Inflammatory macrophage treated with lipopolysaccharide for 4 hours (primary cell): ENCODE measurements around the gene IGIP.

ENCODE experiments used
- DNase-seq: peaks from one replicate; pipeline ENCODE4 v3.0.0-alpha.2; 2020

The IGIP gene

DNA sequence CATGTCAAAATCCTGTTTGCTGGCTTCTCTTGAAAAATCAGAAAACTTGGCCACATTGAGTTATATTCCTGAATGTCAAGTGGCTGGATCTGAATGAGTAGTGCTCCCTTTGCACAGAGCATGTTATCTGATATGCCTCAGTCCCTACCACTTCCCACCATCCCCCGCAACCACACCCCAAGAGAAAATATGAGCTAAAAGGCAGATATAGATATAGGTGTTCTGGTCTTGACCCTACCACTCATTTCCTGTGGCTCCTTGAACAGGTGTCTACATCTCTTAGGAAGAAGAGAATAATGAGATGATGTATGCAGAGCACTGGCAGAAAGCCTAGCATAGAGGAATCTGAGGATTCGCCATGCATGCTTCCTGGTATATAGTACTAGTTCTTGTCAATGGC lies 42.6 kb downstream of the IGIP start:
- DNase-seq, result no peak

DNA sequence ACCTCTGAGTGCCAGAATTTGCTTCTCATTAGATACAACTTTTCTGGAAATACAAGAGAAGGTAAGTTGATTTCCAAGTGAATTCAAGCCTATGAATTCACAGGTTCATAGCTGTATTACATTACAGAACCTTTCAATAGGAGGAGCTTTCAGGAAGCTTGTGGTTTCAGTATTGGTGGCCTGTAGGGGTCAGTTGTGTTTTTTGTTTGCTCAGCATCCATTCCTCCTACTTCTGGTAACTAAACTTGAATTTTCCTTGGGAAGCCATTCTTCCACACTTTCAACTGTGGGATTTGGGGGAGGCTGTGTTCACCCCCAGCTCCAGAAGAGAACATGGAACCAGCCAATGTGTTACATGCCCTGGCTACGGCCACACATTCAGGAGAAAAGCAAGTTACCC lies 43.7 kb downstream of the IGIP start:
- peak; percentile 54 for DNase-seq

DNA sequence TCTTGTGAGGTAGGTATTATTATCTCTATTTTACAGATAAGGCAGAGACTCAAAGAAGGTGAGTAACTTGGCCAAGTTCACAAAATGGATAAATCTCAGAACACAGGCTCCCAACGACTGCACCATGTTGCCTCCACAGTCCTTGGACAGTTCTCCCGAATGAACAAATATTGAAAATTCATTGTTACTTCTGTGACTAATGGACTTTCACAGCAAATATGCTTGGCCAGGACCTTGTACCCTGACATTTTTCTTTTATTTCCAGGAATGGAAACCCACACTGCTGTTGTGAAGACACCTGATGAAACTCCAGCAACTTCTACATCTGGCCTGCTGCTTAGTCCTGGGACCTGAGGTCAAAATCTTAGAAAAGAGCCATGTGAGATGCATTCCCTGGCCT lies 46.7 kb downstream of the IGIP start:
- DNase-seq, result no peak

DNA sequence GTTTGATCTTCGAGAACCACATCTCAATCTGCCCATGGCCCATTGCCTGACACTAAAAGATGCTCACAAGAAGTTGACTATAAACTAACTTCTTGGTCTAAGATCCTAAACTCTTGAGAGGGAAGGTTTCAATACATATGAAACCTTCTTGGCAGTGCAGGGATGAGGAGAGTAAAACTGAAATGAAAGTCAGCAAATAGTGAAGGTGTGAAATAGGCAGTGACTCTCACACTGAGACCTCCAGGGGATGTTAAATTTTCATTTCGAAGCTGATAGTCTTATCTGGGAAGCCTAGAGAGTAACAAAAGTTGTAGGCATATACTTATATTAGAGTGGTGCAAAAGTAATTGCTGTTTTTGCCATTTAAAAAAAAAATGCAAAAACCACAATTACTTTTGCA lies 48.3 kb downstream of the IGIP start:
- no peak for DNase-seq

GRCh38 chr5:140174465-140175366 lies 49.0 kb downstream of the IGIP start, which contains the start of gene CYSTM1:
Gene CYSTM1 (plus strand): TSS chr5:140175188. CDS start chr5:140194466, 19,278 bp downstream.
- peak; percentile 93 for DNase-seq

DNA sequence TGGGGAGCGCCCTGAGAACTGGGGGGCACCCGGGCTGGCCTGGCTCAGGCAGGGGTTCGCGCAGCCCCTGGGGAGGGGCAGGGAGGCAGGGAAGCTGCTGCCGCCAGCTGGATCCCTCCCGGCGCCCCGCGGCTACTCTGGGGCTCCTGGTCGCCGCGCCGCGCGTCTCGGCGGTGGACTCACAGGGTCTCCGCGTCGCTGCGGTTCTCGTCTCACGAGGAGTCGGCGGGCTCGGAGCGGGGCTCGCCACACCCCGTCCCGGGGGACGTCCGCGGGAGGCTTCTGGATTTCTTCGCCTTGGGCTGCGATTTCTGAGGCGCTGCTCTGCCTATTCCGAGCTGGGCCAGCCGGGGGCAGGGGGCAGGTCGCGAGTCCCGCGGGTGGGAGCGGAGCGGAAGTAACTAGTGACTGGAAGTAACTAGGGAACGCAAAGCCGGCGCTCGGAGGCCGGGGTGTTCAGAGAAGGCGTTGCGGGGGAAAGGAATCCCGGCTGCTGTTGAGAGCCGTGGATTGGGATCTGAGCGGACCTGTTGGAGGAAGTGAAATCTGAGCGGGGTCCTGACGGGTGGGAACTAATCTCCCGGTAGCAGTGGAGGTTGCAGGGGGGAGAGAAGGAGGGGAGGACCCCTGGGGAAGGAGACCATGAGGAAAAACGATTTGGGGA lies 49.8 kb downstream of the IGIP start:
- peak; percentile 87 for DNase-seq

DNA sequence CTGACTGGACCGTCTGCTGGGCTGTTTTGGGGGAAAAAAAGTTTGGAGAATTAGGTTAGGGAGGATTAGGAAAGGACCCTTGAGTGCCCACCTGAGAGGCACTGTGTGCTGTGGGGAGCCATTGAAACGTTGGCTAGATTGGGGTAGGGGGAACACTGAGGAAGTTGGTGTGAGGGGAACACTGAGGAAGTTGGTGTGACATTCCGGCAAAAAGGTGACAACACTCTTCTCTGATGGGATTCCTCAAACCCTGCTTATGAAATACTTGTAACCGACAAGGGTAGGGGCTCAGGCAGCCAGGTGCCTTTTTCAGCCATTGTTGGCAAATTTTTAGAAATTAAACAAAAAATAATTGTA lies 50.3 kb downstream of the IGIP start:
- DNase-seq, result peak; percentile 22

DNA sequence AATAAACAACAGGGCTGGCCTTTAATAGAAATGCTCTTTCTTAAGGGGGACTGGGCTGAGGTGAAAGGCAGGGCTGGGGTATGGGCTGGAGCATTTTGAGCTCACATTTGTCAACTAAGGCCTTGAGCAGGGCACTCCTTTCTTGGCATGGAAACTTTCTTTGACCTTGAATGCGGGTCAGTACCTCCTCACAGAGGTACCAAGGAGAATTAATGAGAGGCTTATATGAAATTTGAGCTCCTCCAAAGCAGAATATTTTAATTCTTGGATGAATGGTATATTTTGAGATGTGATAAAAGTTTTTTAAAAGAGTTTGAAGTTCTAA lies 52.3 kb downstream of the IGIP start:
- DNase-seq, result no peak

GRCh38 chr5:140178482-140179116 lies 52.9 kb downstream of the IGIP start:
- DNase-seq, result no peak
